Stimulated activated CD8-positive, alpha-beta memory T cell treated with anti-CD3 and anti-CD28 coated beads, Interleukin-15, amount 100 ng/mL, for 24 hours (primary cell): ENCODE measurements around the gene GDF11.

Experiments used
- DNase-seq: peaks from one replicate; pipeline ENCODE4 v3.0.0-alpha.2; 2020; ENCODE audit warnings: low read depth

Gene GDF11

DNA sequence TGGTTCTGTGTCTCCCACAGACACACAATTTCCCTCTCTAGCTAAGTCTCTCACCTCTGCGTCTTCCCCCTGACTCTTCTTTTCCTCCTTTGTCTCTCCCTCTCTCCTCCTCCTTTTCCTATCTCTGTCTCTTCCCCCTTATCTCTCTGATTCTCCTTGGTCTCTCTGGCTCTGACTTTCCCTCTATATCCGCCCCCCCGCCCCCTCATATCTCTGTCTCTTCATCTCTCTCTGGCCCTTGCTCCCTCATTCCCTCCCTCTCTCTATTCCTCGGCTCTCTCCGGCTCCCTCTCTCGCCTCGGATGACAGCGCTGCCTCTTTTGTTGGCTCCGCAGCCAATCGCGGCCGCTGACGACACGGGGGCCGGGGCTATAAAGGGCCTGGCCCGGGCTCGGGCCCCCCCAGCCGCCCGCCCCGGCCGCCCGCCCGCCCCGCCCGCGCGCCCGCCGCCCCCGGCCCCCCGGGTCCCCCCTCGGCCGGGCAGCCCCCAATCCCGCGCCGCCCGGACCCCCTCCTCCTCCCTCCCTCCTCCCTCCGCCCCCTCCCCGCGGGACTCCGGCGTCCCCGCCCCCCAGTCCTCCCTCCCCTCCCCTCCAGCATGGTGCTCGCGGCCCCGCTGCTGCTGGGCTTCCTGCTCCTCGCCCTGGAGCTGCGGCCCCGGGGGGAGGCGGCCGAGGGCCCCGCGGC lies at the start of gene GDF11:
TSS of gene GDF11 (plus strand) at position 404 of the 687 bp plus-strand sequence. CDS start at position 599, 195 bp downstream.
- DNase-seq, result no peak

DNA sequence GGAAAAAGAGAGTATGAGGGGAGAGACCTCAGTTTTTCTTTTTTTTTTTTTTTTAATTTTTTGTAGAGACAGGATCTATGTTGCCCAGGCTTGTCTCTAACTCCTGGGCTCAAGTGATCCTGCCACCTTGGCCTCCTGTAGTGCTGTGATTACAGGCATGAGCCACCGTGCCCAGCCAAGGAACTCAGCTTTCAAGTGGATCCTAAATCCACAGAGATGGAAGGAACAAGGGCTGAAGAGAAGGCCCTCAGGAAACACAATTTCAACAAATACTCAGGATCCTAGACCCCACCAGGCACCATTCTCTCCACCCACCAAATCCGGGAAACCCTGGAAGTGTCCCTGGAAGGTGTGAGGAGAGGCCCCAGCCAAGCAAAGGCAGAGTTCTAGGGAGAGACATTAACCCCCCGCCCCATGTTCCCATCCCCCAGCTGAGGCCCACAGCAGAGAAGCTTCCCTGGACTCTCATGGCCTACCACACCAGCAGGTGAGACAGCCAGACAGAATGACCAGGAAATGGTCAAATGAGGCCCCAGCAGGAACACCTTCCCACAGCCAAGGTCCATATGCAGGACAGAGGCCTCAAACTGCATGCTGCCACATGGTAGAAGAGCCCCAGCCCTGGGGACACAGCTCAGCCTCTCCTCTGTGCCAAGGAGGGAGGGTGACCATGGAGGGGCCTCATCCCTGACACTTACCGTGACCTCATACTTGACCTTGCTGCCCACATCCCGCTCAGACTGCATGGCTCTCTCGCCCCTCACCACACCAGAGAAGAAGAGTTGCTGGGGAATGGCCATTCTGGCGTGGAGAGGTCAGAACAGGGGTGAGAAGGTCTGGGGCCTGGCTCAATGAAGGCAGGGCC lies 49.4 kb upstream of the GDF11 start:
- no peak for DNase-seq

DNA sequence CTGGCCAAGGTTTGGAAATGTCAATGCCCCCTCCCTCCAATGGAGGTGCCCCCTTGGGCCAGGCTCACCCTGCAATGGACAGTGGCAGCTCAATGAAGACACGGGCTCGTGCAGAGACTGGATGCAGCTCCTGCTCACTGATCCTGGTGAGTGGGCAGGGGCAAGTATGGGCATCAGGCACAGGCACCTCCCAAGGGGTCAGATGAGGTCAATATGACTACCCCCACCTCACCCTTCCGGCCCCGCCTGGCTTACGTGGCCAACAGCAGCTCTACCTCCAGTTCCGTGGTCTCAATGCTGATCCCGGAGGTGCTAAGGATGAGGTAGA lies 48.8 kb upstream of the GDF11 start:
- DNase-seq, result no peak

DNA sequence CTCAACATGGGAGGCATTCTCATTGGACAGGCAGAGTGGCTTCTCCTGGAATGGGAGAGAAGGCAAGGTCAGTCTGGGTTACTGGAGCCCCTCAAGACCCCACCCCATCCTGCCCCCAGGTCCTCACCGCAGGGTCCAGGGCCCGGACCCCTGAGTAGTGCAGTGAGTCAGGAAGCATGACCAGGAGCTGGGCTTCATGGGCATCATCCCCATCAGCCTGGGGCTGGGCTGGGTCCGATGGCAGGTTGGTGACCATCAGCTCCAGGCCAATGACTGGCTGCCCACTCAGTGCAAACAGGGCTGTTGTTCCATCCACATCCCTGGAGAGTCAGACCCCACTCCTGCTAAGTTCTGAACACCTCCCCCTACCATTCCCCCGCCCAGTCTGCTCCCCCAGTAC lies 48.3 kb upstream of the GDF11 start:
- DNase-seq, result no peak

DNA sequence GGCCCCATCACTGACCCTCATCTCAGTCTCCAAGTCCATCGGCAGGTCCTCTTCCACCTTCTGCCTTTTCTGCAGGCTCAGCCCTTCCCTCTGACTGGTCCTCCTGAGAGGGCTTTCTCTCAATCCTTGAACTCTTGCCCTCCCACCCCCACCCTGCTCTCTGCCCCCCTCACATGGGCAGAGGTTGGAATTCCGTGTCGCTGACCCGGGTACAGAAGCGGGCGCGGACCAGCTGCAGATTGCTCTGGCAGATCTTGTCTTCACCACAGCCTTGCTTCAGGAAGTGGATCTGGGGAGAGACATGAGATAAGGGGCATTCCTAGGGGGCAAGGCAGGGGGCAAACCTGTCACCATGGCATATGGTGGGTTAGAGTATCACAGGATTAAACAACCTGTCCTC lies 47.6 kb upstream of the GDF11 start:
- no peak for DNase-seq

DNA sequence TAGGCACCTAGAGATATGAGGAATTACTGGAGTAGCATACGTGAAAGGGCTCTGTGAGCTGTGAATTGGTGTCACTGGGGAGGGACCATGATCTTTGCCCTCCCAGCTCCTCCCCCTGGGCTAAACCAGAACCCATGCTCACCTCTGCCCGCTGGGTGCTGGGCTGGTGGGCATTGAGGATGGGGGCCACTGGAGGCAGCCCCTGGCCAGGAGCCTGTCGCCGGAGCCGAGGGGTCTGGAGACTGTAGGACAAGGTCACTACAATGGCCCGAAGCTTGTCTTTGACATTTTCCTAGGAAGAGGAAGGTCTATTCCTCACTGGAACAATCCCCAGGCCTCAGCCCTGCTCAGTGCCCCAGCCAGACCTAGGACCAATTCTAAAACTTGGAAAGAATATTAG lies 46.8 kb upstream of the GDF11 start:
- DNase-seq, result no peak

DNA sequence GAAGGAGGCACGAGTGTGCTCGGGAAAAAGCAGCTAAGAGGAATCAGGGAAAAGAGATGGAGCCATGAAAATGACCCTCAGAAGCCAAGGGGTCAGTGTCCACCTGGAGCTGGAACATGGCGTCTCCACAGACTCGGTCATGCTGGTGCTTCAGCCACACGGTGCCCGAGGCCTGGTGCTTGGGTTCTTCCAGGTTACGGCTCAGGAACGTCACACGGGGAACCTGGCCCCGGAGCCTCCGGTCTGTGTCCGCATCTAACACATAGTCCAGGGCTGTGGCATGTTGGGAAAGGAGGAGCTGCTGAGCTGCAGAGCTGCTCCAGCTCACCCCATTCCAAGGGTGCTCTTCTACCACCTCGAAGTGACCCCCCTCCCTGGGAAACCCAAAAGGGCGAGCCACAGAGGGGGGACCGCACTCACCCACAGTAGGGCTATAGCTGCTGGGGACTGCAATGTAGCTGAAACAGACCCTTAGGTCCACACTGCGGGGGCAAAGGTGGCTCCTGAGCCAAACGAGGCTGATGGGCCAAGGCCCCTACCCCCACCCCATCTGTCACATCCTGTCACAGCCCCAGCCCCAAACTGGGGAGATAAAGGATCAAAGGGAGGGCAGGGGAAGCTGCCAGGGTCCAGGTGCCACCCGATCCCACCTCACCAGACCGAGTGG lies 46.0 kb upstream of the GDF11 start:
- no peak for DNase-seq

DNA sequence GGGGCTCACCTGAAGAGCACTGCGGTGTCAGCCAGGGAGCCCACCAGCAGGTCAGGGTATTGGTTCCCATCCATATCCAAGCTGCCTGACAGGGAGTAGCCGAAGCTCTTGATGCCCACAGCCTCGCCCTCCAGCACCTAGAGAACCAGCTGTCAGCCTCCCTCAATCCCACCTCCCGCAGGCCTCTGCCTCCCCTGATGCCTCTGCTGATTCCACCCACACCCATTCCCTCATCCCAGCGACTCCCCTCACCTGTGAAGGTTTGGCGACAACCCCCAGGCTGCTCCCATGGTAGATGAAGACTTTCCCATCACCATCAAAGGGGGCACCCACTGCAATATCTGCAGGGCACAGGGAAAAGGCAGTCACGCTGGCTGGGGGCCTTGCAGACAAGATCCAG lies 45.2 kb upstream of the GDF11 start:
- DNase-seq, result no peak

DNA sequence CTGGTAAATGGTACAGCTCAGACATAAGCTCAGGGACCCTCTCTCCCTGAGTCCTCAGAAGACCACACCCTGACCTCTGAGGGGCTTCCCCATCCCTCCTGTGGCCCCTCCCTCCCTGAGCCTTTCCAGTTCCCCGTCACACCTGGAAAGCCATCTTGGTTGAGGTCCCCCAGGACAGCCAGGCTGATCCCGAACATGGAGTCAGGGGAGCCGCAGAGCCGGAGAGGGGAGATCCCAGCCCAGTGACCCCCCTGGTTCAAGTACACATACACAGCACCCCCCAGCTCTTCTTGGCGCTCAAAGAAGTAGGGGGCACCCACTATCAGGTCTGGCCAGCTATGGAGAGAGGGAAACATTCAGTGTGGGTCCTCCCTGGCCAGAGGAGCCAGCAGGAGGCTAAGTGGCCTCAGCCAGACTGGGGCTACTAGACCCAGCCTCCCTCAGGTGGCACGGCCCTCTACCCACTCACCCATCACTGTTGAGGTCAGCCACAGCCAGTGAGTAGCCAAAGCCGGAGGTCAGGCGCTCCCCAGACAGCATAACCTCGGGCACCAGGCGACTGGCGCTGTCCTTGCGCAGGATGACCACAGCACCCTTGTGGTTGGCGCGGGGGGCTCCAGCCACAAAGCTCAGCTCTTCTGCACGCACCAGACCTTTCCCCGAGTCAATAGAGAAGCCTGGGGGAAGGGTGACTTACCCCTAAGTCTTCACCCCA lies 44.5 kb upstream of the GDF11 start:
- DNase-seq, result no peak

DNA sequence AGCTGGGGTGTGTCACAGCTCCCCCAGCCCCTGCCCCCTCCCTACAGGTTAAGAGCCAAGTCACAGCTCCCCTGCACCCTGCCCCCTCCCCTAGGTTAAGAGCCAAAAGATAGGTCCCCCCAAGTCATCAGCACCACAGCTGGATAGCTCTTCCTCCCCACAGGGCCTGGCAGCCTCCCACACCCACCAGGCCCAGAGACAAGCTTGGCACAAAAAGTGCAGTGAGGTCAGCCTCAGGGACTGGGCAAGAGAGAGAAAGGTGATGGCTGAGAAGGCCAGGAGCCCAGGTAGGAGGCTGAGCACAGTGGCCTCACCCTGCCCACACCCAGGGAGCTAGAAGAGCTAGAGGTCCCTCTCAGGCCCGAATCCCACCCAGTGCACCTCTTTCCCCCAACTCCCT lies 44.0 kb upstream of the GDF11 start:
- no peak for DNase-seq

DNA sequence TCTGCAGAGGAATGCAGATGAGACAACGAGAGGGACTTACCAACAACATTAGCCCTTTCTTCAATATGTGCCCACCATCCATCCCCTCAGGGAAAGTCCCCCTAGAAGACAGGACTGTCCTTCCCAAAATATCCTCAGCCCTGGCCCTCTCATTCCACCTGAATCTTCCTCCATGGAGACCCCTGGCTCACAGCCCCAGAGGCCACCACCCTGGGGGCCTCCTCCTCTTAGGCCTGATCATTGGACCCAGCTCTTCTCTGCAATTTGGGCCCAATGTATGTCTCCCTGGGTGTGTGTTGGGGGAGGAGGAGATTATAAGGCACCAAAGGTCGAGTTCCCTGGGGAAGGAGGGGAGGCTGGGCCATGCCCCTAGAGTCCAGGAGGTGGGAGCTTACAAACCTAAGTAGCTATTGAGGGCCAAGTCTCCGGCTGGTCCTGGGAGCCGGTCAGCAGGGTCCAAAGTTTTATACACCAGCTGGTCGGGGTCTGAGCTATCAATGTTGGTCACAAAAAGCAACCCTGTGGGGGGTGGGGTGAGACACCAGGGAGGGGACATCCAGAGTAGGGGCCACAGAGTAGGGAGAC lies 43.4 kb upstream of the GDF11 start:
- DNase-seq, result no peak

DNA sequence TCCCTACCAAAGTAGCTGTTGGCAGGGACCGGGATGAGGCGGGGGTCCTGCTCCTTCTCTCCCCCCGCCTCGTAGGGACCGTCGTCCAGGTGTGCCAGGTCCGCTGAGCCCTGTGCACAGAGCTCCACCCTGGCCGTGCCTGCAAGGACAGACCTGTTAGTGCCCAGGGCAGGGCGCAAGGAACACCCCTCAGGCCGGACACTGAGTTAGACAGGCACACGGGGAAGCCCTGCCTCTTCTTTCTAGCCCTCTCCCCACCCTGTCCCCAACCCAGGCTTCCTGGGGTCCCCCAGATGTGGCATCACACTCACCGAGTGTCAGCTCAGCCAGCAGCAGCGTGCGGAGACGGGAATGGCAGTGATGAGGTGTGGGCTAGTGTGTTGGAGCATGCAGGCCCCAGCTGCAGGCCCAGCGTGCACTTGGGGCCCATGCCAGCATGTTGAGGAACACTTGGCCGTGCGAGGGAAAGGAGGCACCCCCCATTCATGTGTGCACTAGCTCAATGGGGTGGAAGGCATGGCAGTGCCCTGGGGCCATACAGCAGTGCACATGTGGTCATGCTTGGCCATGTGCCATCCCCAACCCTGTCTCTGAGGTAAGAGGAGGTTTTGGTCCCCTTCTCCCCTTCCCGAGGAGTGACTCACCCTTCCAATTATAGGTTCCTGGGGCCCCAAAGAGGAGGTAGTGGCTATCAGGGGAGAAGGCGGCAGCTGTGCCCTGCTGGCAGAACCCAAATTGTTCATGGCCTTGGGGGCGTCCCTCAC lies 42.5 kb upstream of the GDF11 start:
- no peak for DNase-seq

DNA sequence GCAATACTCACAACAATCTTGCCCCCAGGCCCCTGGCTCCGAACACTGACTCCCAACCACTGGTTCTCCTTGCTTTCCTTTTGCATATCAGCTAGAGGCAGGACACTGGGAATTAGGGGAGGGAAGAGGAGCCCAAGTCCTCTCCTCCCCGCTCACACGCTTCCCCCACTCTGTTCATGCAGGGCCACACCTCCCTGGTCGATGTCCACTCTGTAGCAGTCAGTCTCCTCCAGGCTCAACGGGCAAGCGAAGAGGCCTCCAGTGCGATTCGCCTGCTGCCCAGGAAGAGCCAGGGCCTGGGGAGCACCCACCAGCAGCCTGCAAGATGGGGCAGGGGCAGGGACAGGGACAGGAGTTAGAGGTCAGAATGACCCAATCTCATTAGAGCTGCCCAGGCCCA lies 40.1 kb upstream of the GDF11 start:
- no peak for DNase-seq

DNA sequence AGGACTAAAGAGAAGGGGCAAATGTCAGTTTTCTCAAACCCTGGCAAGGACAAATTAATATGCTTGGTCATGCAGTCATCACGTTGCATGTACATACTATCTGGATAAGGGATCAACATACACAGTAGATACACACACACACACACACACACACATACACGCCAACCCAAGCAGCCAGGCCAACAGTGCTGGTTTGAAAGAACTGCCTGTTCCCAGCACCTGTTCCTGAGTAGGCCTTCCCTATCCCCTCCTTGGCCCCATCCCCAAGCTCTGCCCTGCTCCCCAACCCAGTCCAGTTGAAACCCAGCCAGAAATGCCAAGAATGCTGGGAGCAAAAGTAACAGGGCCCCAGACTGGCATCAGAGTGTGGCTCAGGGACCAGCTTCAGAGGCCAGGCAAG lies 39.6 kb upstream of the GDF11 start:
- DNase-seq, result no peak

DNA sequence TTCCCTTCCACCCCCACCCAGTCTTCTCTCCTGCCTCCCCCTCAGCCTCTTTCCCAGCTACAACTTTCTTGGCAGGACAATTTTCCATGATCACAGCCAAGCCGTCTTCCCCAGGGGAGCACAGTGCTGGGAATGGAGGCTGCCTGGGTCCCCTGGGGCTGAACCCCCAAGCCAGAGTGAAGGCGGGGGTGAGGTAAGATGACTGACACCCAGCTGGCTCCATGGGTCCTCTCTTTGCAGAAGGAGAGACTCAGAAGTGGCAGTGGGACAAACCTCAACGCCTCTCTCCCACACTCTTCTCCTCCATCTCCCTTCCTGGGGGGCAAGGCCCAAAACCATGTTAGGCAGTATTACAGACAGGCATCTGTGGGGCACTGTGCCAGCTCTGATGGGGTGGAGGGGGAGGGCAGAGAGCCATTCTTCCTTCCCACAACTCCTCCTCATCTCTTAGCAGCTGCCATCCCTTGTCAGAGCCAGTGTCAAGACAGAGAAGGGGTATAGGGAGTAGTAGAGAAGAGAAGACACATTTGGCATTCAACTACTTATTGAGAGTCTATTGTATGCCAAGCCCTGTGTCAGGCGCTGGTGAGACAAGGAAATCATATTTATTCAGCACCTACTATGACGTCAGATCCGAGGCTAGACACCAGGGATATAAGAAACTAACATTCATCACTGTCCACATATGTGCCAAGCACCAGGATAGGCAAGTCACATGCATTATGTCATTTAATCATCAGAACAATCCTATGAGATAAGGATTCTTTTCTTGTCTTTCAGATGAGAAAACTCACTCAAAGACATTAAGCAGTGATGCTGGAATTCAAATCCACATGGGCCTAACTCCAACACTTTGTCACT lies 38.8 kb upstream of the GDF11 start:
- DNase-seq, result no peak

DNA sequence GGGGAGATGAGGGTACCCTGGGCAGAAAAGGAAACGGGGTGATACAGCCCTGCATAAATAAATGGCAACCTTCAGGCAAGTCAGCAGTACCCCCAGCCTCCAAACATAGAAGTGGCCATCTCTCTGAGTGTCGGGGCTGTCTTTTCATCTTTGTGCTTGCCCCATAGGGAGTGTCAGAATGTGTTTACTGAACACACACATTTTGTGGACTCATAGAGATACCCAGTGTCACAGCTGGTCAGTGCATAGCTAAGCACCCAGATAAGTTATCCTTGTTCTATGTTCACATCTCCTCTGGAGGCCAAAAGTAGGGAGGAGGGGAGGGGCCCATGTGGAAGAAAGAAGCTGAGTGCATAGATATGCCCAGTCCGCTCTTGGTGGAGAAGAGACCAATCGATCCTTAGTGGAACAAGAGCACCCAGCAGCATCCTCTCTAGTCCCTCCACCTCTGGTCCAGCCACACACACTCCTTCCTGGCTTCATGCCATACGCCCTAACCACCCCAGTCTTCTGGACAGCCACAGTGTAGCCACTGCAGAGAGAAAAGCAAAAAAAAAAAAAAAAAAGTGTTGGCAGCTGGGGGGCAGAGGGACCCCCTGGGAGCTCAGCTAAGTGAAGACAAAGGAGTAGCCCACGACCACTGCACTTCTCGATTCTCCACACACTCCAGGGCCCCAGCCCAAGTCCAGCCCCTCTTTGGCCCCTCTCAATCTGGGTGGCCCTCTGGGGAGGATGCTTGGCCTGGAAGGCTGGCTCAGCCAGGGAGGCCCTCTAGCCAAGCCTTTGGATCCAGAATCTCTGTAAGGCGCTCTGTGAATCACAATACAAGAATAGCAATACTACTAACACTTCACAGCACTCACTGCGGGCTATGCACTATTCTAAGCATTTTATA lies 37.9 kb upstream of the GDF11 start:
- no peak for DNase-seq

DNA sequence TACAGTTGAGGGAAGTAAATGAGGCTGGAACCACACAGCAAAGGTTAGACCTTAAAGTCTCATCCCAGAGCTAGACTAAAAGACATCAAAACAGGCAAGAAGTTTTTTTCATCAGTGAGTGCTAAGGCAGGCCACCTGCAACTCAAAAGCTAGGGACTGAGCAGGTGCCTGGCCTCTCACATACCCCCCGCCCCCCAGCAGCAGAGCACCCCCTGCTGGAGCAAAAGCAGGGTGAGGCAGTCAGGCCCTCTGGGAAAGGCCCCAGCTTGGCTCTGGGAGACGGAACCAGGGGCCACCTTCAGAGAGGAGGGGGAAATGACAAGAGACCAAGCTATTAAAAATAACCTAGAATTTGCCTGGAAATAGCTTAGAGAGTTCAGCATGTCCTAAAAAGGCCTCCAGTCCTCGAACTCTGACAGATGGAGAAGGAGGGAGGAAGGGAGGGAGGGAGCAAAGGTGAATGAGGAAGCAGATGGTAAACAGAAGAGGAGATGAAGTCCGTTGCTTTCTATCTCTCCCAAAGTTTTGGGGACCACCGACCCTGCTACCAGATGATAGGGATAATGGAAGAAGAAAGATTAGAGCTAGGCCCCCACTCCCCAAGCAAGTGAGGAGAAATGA lies 37.0 kb upstream of the GDF11 start:
- no peak for DNase-seq

DNA sequence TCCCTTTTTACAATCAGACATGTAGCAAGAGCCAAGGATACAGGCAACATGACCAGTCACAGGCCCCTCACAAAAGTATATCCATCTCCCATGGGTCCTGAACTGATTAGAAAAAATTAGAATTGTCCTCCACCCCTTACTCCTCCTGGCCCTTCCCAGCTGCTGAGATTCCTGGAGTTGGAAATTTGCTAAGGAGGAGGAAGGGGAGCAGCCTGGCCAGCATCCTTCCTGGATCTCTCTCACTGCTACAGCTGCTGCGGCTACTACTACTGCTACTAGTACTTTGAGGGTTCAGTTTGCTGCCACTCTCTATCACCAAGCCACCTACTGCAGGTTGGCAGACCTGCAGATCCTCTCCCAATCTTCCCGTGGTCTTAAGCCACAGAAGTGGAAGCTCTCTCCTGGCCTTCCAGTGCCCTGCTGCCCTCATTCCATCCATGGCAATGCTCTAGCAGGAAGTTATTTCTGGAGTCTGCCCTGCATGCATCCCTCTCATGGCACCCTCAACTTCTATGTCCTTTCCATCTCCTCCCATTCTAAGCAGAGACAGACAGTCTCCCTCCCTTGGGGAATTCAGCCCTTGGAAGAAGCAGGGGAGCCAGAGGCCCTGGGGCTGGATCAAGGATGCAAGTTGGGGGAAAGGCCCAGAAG lies 36.2 kb upstream of the GDF11 start:
- no peak for DNase-seq
